Measurements from ENCODE around the gene SAFB.
A peak's percentile ranks its signal among the peaks of the same experiment; 100 is the strongest.

SAFB gene

GRCh38 chr19:5622465-5623396 is at the start of gene SAFB, which contains the start of gene SAFB2:
TSS of gene SAFB (plus strand) at chr19:5623083. CDS start at chr19:5623206, 123 bp downstream.
TSS of gene SAFB2 (minus strand) at chr19:5622776. CDS start at chr19:5622715, 61 bp downstream.
- peak; percentile 99 for DNase-seq

- DNase-seq = no peak
These were observed 47.3 kb upstream of the SAFB start for GRCh38 chr19:5575590-5575989.

DNA sequence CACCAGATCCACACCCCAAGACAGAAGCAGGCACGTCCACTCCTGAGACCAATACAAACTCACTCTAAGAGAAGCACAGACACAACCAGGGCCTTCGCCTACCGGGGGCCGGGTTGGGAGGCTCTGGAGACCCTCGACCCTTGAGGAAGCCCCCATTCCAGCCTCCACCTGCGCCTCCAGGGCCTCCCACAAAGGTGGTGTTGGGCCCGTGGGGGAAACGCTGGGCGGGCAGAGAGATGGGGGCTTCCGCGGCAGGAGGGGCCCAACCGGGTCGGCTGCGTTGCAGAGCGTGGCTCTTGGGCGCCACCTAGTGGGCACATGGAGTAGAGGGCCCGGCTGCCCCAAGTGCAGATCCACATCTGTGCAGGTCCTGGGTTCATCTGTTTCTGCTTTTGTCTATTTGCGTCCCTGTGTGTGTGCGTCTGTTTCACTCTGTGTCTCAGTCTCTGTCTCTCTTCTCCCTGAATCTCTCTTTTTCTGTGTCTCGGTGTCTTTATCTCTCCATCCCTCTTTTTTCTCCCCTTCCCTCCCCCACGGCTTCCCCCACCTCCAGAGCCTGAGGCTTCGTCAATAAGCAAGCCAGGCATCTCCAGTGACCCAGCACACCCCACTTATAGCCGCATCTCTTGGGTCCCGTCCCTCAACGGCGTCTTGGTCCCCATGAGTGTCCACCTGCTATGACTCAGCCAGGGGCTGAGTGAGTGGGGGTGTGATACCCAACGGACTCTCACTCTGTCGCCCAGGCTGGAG is 44.6 kb upstream of the SAFB start:
- peak; percentile 69 to 76 for DNase-seq

- no peak for DNase-seq
These were observed 43.6 kb upstream of the SAFB start for GRCh38 chr19:5579286-5579685.

GRCh38 chr19:5579697-5580096 is 43.2 kb upstream of the SAFB start:
- no peak for DNase-seq

GRCh38 chr19:5580161-5580571 is 42.7 kb upstream of the SAFB start:
- no peak for DNase-seq

DNA sequence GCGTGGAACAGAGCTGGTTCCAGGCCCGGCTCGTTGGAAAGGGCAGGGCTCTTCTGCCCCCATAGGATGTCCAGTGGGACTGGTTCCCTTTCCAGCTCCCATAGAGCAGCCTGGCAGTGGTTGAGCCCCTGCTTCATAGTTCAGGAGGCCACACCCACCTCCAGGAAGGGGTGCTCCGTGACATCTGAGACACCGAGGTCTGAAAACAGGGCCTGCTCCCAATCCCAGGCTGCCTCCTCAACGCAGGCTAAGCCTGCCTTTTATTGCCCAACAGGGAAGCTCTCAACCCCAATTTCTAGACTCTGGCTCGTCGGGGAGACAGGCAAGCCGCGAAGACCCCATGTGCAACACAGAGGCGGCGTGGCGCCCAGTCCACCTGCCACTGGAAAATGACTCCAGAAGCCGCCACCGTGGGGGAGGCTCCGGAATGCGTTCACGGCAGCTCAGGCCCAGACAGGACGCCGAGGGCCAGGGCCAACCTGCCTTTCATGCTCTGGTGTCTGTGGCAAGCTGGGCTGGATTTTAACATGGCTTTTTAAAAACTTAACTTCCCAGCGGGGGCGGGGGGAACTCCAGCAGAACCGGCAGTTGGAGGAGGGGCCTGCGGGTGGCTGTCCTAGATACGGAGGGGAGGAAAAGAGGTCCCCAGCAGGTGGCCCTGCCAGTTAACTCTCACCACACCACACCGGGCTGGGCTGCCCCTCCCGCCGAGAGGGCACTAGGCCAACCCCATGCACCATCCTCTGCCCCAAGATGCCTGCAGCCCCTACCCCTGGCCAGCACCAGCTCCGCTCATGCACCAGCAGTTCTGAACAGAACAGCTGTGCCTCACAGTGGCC is 37.2 kb upstream of the SAFB start:
- peak; percentile 49 to 57 for DNase-seq

DNA sequence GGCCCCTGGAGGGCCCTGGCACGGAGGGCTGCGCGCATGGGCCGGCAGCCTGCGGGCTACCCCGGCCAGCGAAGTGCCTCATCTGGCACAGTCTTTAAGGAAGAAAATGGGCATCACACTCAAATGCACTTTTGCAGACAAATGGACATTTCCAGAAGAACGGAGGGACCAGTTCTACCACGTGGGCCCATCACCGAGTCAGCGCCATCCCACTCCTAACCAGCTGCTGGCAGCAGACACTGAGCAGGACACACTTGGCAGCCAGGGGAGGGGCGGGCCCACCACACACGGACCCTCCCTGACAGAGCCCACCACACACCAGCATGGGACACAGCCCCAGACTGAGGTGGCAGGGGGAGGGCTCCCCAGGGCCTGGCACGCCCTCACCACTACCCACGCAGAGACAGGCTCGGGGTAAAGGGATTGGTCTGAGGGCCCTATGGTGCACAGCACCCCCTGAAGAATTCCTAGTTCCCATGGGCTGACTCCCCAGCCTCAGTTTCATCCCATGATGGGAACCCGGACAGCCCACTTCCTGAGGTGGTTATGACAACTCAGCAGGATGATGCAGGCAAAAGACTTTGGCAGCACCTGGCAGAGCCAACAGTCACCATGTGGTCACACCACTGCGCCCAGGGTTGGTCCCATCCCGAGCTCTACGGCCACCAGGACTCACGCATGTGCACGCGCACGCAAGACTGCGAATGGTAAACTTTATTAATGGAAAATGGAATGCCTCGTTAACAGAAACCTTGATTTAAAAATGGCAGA is 36.4 kb upstream of the SAFB start:
- DNase-seq = no peak

DNA sequence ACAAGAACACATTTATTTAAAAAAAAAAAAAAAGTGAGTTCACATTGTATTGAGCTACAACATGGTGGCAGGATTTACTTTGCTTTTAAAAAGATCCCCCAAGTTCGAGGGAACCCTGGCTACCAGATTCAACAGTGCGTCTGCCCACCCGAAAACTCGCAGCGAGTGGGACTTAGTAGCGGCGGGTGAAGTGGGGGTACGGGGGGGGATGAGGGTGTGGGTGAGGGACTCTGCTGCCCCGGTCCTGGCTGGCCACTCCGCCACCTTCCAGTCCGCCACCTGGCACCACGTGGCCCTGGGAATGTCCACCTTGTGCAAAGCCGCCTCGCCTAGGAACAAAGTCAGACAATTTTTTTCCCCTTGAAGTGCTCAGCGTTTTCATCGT is 35.8 kb upstream of the SAFB start:
- DNase-seq = no peak

GRCh38 chr19:5587661-5588060 is 35.2 kb upstream of the SAFB start:
- DNase-seq = no peak

DNA sequence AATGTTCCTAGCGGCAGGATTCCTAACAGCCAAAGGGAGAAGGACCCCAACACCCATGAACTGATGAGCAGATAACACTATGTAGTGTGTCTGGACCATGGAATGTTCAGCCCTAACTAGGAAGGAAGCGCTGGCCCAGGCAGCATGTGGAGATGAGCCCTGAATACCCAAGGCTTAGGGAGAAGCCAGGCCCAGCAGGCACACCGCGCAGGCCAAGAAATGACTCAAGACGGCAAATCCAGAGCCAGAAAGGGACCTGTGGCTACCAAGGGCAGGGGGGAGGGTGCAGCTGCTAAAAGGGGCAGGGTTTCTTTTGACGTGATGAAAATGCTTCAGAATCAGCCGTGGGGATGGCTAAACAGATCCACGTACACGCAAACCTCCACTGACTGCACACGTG is 34.4 kb upstream of the SAFB start:
- DNase-seq = no peak

- no peak for DNase-seq
These were observed 33.8 kb upstream of the SAFB start for GRCh38 chr19:5588906-5589676.

DNA sequence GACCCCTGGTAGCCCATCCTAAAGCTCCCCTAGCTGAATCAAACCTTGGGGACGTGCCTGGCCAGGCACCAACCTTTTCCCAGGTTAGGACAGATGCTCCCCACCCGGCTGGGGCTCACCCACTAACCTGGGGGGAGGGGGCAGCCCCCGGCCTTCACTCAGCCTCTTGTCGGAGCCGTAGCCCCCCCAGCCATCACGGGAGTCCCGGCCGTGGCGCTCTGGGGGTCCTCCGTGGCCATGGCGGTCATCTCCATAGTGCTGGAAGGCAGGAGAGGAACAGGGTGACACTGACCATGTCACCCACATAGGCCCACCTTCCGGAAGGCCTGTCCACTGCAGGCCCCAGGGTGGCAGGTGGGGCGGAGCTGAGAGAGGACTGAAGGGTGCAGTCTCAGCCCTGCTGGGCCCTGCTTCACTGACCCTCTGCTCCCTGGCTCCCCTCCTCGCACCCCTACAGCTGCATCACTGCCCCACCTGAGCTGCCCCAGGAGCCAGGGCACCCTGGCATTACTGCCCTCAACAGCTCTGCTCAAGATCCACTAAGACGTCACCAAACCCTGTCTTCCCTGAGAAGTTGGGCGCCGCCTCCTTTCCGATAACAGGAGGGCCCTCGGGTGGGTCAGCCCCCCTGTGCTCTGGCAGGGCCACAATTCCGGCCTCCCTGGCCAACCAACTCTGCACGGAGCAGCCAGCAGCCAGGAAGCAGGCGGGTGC is 32.6 kb upstream of the SAFB start:
- no peak for DNase-seq

- DNase-seq = no peak
These were observed 32.1 kb upstream of the SAFB start for GRCh38 chr19:5590865-5591154.

- no peak for DNase-seq
These were observed 31.4 kb upstream of the SAFB start for GRCh38 chr19:5591476-5591875.

DNA sequence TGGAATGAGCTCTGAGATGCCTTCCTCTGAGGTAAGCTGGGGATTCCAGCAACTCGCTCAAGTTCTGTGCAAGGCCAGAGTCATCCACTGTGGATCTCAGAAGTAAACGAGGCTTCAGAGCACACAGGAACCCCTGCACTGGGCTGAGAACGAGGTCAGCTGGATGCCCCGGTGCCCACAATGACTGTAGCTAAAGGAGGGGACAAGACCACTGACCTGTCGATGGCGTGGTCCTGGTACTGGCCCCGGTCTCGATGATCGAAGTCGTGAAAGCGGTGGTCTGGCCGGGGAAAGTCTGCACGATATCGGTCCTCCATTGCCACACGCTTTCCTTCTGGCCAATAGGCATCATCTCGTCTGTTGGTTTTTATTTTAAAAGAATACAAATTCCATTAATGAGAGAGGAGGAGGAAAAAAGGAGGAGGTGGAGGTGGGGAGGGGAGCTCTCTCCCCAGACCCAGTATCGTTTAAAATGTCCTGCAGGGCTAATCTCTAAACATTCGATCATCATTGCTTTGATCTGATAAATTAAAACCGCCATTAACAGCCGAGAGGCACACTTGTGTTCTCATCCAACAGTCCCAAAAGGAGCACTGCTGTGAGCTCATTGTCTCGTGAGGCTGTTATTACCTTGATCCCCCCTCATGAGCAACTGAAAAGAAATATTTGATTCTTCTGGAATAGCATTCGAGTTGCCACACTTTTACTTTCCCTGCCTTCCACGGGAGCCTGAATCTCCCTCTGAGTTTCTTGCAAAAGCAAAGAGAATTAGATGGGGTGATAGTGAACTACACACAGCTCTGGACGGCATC is 30.1 kb upstream of the SAFB start:
- DNase-seq = no peak

DNA sequence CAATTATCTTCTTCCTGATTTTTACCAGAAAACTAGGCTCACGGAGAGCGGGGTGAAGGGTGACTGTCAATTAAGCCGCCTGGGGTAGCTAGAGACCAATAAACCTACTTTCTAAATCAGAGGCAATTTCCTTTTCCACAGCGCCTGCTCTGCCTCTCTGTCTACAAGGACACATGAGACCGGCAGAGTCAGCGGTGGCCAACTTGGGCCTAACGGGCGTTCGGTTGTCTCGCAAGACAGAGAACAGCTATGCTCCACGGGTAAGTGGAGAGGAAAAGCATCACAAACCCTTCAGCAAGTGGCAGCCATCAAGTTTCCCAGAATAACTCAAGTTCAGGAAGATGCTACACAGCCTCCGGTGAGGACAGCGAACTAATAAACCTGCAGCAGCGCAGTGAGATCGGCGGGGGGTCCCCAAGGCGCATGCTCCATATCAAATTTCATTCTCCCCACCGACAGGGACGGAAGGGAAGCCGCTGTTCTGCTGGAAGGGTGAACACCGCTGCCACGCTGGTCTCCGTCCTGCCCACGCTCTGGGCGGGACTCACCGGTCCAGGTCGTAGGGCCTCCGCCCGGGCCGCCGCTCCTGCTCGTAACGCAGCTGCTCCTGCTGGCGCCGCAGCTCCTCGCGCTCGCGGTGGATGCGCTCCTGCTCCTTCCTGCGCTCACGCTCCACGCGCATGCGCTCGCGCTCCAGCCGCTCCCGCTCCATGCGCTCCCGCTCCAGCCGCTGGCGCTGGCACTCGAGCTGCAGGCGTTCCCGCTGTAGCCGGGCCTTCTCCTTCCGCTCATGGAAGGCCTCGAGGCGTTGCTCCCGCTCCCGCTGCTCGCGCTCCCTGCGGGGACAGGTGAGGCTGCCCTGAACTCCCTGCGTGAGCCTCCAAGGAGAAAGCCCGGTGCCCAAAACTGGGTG is 29.3 kb upstream of the SAFB start:
- no peak for DNase-seq

DNA sequence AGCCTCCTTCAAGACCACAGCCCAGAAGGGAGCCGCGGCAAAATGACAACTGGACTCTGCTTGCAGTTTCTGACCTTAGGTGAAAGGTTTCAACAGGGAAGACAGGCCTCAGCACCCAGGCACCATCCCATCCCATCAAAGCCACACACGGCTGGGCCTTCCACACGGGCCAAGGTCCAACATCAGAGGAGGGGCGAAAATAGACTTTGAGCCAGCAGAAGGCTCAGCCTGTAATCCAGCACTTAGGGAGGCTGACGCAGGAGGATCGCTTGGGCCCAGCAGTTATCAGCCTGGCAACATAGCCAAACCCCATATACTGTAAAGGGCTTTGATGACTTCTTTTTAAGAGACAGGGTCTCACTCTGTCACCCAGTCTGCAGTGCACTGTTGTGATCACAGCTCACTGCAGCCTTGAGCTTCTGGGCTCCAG is 28.3 kb upstream of the SAFB start:
- no peak for DNase-seq

GRCh38 chr19:5595129-5595528 is 27.8 kb upstream of the SAFB start:
- DNase-seq = no peak
